ENCODE data around the gene SLC51A.
"Not testable (repeated sequence)": the region's sequence is repeated elsewhere in the genome, so short reads cannot be mapped to it uniquely, and the experiment has no call there.

SLC51A gene

GRCh38 chr3:196193133-196193735 is 23.1 kb upstream of the SLC51A start:
- no peak for DNase-seq (ENCODE audit: low read depth, low spot score)

- DNase-seq (ENCODE audit: low read depth, low spot score): no peak
Observed at GRCh38 chr3:196193736-196194541, 22.4 kb upstream of the SLC51A start.

GRCh38 chr3:196194542-196194915 is 21.8 kb upstream of the SLC51A start:
- DNase-seq (ENCODE audit: low read depth, low spot score): no peak

- no peak for DNase-seq (ENCODE audit: low read depth, low spot score)
Observed at GRCh38 chr3:196195664-196196265, 20.6 kb upstream of the SLC51A start.

GRCh38 chr3:196197524-196197923 is 18.8 kb upstream of the SLC51A start:
- DNase-seq (ENCODE audit: low read depth, low spot score): no peak

GRCh38 chr3:196198081-196198675 is 18.2 kb upstream of the SLC51A start:
- DNase-seq (ENCODE audit: low read depth, low spot score): no peak

GRCh38 chr3:196198771-196199753 is 17.3 kb upstream of the SLC51A start:
- DNase-seq (ENCODE audit: low read depth, low spot score): no peak

GRCh38 chr3:196202516-196202970 is 13.8 kb upstream of the SLC51A start:
- DNase-seq (ENCODE audit: low read depth, low spot score): no peak

- DNase-seq (ENCODE audit: low read depth, low spot score): no peak
Observed at GRCh38 chr3:196203846-196204245, 12.5 kb upstream of the SLC51A start.

- not testable (repeated sequence) for DNase-seq (ENCODE audit: low read depth, low spot score)
Observed at GRCh38 chr3:196205442-196206205, 10.7 kb upstream of the SLC51A start.

- DNase-seq (ENCODE audit: low read depth, low spot score): no peak
Observed at GRCh38 chr3:196207159-196207832, 9.0 kb upstream of the SLC51A start.

- no peak for DNase-seq (ENCODE audit: low read depth, low spot score)
Observed at GRCh38 chr3:196207833-196208607, 8.3 kb upstream of the SLC51A start.

GRCh38 chr3:196208942-196209695 is 7.2 kb upstream of the SLC51A start:
- DNase-seq (ENCODE audit: low read depth, low spot score): no peak

GRCh38 chr3:196209944-196210672 is 6.2 kb upstream of the SLC51A start:
- not testable (repeated sequence) for DNase-seq (ENCODE audit: low read depth, low spot score)

GRCh38 chr3:196210673-196211556 is 5.4 kb upstream of the SLC51A start, which contains the start of gene ZDHHC19:
TSS of gene ZDHHC19 (minus strand) at chr3:196211400. CDS start at chr3:196211315, 85 bp downstream.
- no peak for DNase-seq (ENCODE audit: low read depth, low spot score)

GRCh38 chr3:196214783-196215441 is 1.4 kb upstream of the SLC51A start:
- no peak for DNase-seq (ENCODE audit: low read depth, low spot score)

All from iPS DF 19.7 (cell line).